Measurements from ENCODE around the gene DENND1B.
"Not testable (repeated sequence)": the region's sequence is repeated elsewhere in the genome, so short reads cannot be mapped to it uniquely, and the experiment has no call there.

Gene DENND1B

DNA sequence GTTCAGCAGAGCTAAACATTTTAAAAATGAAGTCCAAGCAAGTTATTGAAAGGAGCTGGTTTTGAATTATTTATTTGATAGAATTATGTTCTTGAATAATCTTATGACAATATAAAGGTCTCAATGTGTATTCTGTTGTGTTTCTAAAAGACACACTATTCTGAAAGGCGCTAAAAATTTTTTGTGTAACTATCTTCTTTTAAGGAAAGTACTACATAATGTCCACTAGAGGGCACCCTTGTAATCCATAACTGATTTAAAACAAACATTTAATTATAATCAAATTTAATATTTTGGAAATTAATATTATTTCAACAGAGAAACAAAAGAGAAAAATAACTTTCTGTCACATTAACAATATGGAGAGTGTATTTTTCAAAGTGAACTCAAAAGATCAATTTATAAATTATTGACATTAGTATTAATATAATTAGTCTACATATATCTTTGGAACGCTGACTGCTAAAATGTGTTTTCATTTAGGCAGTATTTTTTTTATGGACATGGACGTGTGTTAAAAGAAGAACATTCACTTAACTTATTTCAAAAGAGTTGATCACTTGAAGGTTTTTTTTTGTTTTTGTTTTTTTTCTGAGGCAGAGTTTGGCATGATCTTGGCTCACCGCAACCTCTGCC is 248.4 kb downstream of the DENND1B start:
- Histone ChIP-seq H3K4me1 (ENCODE audit: insufficient read depth, low read length) (no peaks in the 10 kb centered on the region; the same call in 1 of the 2 replicates), H3K9me3 (ENCODE audit: control insufficient read depth, insufficient read depth, low read length) (no peaks in the 10 kb centered on the region), H3K9ac (ENCODE audit: low read depth, low read length) (no peak overlapping the region), H3K36me3 (ENCODE audit: insufficient read depth, low read length) (no peaks in the 10 kb centered on the region)

GRCh38 chr1:197521118-197521739 is 254.1 kb downstream of the DENND1B start:
- H3K36me3 ChIP-seq (ENCODE audit: insufficient read depth, low read length) = no peaks in the 10 kb centered on the region
- no peaks in the 10 kb centered on the region; the same call in none of the 2 replicates for H3K4me1 ChIP-seq (ENCODE audit: insufficient read depth, low read length)
- no peaks in the 10 kb centered on the region for H3K9me3 ChIP-seq (ENCODE audit: control insufficient read depth, insufficient read depth, low read length)
- H3K9ac ChIP-seq (ENCODE audit: low read depth, low read length) = no peak overlapping the region

GRCh38 chr1:197519741-197520334 is 255.4 kb downstream of the DENND1B start:
- Histone ChIP-seq H3K36me3 (ENCODE audit: insufficient read depth, low read length) (no peaks in the 10 kb centered on the region), H3K9ac (ENCODE audit: low read depth, low read length) (no peak overlapping the region), H3K9me3 (ENCODE audit: control insufficient read depth, insufficient read depth, low read length) (no peaks in the 10 kb centered on the region), H3K4me1 (ENCODE audit: insufficient read depth, low read length) (no peaks in the 10 kb centered on the region; the same call in none of the 2 replicates)

DNA sequence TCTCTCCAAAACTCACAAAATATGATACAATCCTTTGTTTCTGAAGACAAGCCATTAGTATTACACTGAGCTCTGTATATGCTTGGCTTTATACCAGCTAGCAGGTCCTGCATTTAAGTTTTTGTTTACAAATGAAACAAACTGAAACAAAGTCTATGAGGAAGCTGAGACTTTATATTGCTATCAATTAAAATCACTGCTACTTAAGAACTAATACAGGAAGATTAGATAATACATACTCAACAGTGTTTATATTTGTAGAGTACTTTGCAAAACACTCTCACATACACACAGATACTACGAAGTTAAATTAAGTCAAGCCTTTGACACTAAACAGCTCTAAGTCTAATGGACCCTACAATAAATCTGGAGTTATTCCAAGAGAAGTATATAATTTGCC is 259.9 kb downstream of the DENND1B start:
- Histone ChIP-seq H3K4me1 (ENCODE audit: insufficient read depth, low read length) (no peaks in the 10 kb centered on the region), H3K36me3 (ENCODE audit: insufficient read depth, low read length) (no peaks in the 10 kb centered on the region), H3K9me3 (ENCODE audit: control insufficient read depth, insufficient read depth, low read length) (no peaks in the 10 kb centered on the region), H3K9ac (ENCODE audit: low read depth, low read length) (no peak overlapping the region)

GRCh38 chr1:197510691-197511378 is 264.4 kb downstream of the DENND1B start:
- no peak overlapping the region for H3K9ac ChIP-seq (ENCODE audit: low read depth, low read length)
- no peaks in the 10 kb centered on the region for H3K9me3 ChIP-seq (ENCODE audit: control insufficient read depth, insufficient read depth, low read length)
- H3K4me1 ChIP-seq (ENCODE audit: insufficient read depth, low read length) = no peaks in the 10 kb centered on the region
- H3K36me3 ChIP-seq (ENCODE audit: insufficient read depth, low read length) = no peaks in the 10 kb centered on the region

DNA sequence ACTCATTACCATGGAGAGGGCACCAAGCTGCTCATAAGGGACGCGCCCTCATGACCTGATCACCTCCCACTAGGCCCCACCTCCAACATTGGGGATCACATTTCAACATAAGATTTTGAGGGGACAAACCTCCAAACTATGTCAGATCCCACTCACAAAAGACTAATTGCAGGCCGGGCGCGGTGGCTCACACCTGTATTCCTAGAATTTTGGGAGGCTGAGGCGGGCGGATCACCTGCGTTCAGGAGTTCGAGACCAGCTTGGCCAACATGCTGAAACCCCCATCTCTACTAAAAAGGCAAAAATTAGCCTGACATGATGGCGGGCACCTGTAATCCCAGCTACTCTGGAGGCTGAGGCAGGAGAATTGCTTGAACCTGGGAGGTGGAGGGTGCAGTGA is 278.6 kb downstream of the DENND1B start:
- Histone ChIP-seq H3K4me1 (ENCODE audit: insufficient read depth, low read length) (no peaks in the 10 kb centered on the region), H3K9me3 (ENCODE audit: control insufficient read depth, insufficient read depth, low read length) (no peaks in the 10 kb centered on the region), H3K9ac (ENCODE audit: low read depth, low read length) (no peak overlapping the region), H3K36me3 (ENCODE audit: insufficient read depth, low read length) (no peaks in the 10 kb centered on the region)

DNA sequence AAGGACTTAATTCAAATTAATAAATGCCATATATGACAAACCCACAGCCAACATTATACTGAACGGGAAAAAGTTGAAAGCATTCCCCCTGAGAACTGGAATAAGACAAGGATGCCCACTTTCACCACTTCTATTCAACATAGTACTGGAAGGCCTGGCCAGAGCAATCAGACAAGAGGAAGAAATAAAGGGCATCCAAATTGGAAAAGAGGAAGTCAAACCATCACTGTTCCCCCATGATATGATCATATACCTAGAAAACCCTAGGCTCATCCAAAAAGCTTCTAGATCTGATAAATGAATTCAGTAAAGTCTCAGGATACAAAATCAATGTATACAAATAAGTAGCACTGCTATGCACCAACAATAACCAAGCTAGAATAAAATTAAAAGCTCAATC is 283.8 kb downstream of the DENND1B start:
- H3K9ac ChIP-seq (ENCODE audit: low read depth, low read length); H3K9me3 ChIP-seq (ENCODE audit: control insufficient read depth, insufficient read depth, low read length): not testable (repeated sequence)

DNA sequence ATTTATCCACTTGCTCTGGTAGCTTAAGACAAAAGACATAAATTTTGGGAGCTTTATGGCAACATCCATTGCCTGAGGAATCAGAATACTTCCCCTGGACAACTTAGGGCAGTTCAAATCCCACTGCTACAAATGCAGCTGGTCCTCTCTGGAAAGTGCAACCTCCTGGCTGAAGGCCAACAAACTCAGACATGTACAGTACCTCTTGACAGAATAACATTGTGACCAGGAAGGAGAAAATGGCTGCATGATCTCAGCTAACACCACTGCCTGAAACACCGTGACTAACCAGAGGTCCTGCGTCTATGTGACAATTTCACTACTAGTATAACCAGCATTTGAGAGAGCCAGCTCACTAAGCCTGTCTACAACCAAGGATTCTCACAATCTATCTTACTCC is 288.3 kb downstream of the DENND1B start:
- Histone ChIP-seq H3K36me3 (ENCODE audit: insufficient read depth, low read length) (no peaks in the 10 kb centered on the region), H3K9ac (ENCODE audit: low read depth, low read length) (no peak overlapping the region), H3K4me1 (ENCODE audit: insufficient read depth, low read length) (no peaks in the 10 kb centered on the region), H3K9me3 (ENCODE audit: control insufficient read depth, insufficient read depth, low read length) (no peaks in the 10 kb centered on the region)

More for the DNA sequence above, 283.8 kb downstream of the DENND1B start:
- not testable (repeated sequence) for H3K4me1 ChIP-seq (ENCODE audit: insufficient read depth, low read length); H3K36me3 ChIP-seq (ENCODE audit: insufficient read depth, low read length)

- H3K4me1 ChIP-seq (ENCODE audit: insufficient read depth, low read length) = no peaks in the 10 kb centered on the region
- no peak overlapping the region for H3K9ac ChIP-seq (ENCODE audit: low read depth, low read length)
- no peaks in the 10 kb centered on the region for H3K9me3 ChIP-seq (ENCODE audit: control insufficient read depth, insufficient read depth, low read length)
- H3K36me3 ChIP-seq (ENCODE audit: insufficient read depth, low read length) = no peaks in the 10 kb centered on the region
These were observed 289.5 kb downstream of the DENND1B start for GRCh38 chr1:197485790-197486189.

- H3K9ac ChIP-seq (ENCODE audit: low read depth, low read length) = no peak overlapping the region
- H3K36me3 ChIP-seq (ENCODE audit: insufficient read depth, low read length) = no peaks in the 10 kb centered on the region
- no peaks in the 10 kb centered on the region for H3K9me3 ChIP-seq (ENCODE audit: control insufficient read depth, insufficient read depth, low read length)
- no peaks in the 10 kb centered on the region for H3K4me1 ChIP-seq (ENCODE audit: insufficient read depth, low read length)
These were observed 294.2 kb downstream of the DENND1B start for GRCh38 chr1:197481101-197481500.

DNA sequence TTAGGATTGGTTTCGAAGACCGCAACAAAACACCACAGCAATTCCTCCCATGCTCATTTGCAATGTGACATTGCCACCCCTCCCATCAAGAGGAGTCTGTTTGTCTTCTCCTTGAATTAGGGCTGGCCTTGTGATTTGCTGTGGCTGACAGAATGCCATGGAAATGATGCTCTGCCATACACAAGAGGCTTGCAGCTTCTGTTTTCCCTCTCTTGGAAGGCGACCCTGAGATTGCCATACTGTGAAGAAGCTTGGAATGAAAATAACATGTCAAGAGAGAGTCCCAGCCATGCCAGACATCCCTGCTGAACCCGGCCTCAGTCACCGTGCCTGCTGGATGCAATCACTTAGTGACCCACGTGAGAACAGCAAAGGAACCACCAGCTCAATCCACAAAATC is 294.8 kb downstream of the DENND1B start:
- no peaks in the 10 kb centered on the region for H3K4me1 ChIP-seq (ENCODE audit: insufficient read depth, low read length)
- H3K36me3 ChIP-seq (ENCODE audit: insufficient read depth, low read length) = no peaks in the 10 kb centered on the region
- no peak overlapping the region for H3K9ac ChIP-seq (ENCODE audit: low read depth, low read length)
- H3K9me3 ChIP-seq (ENCODE audit: control insufficient read depth, insufficient read depth, low read length) = no peaks in the 10 kb centered on the region

DNA sequence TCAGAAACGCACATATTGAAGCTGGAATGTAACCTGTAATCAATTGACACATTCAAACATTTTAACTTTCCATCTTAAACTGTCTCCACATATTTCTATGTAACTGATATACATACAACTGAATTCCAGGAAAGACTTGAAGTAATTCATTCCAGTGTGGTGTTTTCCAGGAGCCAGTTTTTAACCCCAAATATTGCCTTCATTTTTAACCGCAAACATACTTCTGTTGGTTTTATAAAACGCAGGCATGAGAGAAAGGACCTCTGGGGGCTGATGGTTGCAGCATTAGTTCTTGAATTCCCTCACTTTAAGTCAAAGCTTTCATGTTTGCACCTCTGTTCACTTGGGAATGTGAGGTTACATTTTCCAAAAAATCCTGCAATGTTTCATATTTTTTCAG is 303.1 kb downstream of the DENND1B start:
- peaks cover 8% of the 10 kb centered on the region; the same call in 1 of the 2 replicates for H3K4me1 ChIP-seq (ENCODE audit: insufficient read depth, low read length)
- H3K9me3 ChIP-seq (ENCODE audit: control insufficient read depth, insufficient read depth, low read length) = no peaks in the 10 kb centered on the region
- H3K36me3 ChIP-seq (ENCODE audit: insufficient read depth, low read length) = no peaks in the 10 kb centered on the region
- H3K9ac ChIP-seq (ENCODE audit: low read depth, low read length) = no peak overlapping the region

GRCh38 chr1:197471248-197471985 is 303.9 kb downstream of the DENND1B start:
- H3K36me3 ChIP-seq (ENCODE audit: insufficient read depth, low read length) = no peaks in the 10 kb centered on the region

DNA sequence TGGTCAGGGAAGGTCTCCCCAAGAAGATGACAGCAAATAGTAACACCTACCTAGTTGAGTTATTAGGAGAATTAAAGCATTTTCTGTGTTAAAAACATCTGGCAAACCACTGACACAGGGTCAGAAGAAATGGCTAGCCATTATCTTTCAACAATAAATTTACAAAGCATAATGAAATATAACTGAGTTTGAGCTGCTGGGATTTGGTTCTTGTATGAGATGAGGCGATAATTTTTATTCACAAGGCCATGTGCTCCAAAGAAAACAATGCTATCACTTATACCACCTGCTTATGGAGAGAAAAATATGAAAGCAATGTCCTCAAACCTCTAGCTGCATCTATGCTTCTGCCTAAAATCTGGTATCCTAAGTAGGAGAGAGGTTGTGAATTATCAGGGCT is 304.9 kb downstream of the DENND1B start:
- no peaks in the 10 kb centered on the region for H3K9me3 ChIP-seq (ENCODE audit: control insufficient read depth, insufficient read depth, low read length)
- H3K4me1 ChIP-seq (ENCODE audit: insufficient read depth, low read length) = peaks cover 8% of the 10 kb centered on the region; the same call in 1 of the 2 replicates
- H3K36me3 ChIP-seq (ENCODE audit: insufficient read depth, low read length) = no peaks in the 10 kb centered on the region
- no peak overlapping the region for H3K9ac ChIP-seq (ENCODE audit: low read depth, low read length)

More at GRCh38 chr1:197471248-197471985, 303.9 kb downstream of the DENND1B start:
- H3K4me1 ChIP-seq (ENCODE audit: insufficient read depth, low read length) = peaks cover 8% of the 10 kb centered on the region; the same call in 1 of the 2 replicates
- no peak overlapping the region for H3K9ac ChIP-seq (ENCODE audit: low read depth, low read length)
- no peaks in the 10 kb centered on the region for H3K9me3 ChIP-seq (ENCODE audit: control insufficient read depth, insufficient read depth, low read length)
